ENCODE data around the gene ZNF335. TPM values are rescaled to one million over a fixed set of nuclear protein-coding genes. Genes with fewer than 3 reads are reported as not detected.
A peak's percentile ranks its signal among the peaks of the same experiment; 100 is the strongest.

ZNF335 gene
- total RNA-seq = 10 to 100 TPM; 39.7 to 46.4 (median 41.6) TPM

DNA sequence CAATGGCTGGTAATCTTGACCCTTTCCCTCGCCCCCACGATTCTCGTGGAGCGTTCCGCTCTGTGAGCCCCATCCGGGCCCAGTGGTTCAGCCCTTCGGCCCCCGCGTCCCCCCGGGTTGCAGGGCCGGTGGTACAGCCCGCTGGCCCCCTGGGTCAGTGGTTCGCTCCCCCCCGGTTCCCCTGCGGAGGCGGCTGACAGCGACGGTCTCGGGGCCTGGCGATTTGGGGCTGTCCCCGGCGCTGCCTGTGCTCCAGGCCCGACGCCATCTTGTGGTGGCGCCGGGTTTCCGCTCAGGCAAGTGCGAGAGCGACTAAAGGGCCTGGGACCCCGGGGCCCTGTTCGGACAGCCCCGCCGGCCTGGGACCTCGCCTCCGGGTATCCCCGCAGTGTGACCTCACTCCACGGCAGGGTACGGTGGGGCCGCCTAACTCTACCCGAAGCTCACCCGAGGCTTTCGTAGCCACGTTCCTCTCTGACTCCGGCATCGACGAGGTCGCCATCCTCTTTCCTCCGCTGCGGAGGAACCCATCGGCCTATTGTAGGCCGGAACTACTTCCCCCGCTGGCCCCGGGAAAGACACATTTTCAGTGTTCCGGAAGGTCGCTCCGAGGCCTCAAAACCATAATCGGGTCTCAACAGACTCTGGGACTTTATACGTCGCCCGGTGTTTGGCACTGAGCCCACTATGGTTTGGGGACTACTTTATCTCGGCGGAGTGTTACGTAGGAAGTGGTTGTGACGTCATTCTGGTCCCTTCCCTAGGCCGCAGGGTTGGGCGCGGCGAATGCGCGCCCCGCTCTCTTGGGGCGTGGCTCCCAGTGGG is at the start of gene ZNF335:
ZNF335 (minus strand) TSS at position 529 of the 825 bp plus-strand sequence. CDS start 793 bp downstream, outside the sequence.
- ATAC-seq (peak; percentile 88 to 89), DNase-seq (peak; percentile 92)
- H3K9me3 Mint-ChIP-seq = no peaks in the 10 kb centered on the region
- peaks cover 23% of the 10 kb centered on the region for H3K4me1 Mint-ChIP-seq (ENCODE audit: low read depth)
- H3K36me3 Mint-ChIP-seq (ENCODE audit: insufficient read depth) = peaks cover 9% of the 10 kb centered on the region
- no peaks in the 10 kb centered on the region for H3K27me3 Mint-ChIP-seq (ENCODE audit: low read depth)
- peak within 1 kb of the TSS; percentile 94 for H3K4me3 Mint-ChIP-seq

DNA sequence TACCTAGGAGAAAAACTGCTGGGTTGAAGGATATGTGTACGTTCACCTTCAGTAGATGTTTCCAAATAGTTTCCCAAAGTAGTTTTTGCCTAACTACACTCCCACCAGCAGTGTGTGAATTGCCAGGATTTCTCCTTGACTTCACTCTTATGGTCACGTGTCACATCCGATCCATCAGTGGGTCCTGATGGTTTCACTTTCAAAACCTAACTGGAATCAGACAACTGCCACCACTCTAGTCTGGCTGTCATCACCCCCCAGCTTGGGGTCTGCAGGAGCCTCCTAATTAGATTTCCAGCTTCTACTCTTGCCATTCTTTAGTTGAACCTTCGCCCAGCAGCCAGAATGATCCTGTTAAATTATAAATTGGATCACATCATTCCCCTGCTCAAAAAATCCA is 48.6 kb upstream of the ZNF335 start:
- Mint-ChIP-seq H3K9me3 (no peaks in the 10 kb centered on the region), H3K4me3 (peak overlapping the region; percentile 5), H3K36me3 (ENCODE audit: insufficient read depth) (no peaks in the 10 kb centered on the region), H3K27me3 (ENCODE audit: low read depth) (peaks cover 40% of the 10 kb centered on the region), H3K4me1 (ENCODE audit: low read depth) (peaks cover 20% of the 10 kb centered on the region)
- DNase-seq (no peak), ATAC-seq (no peak)

GRCh38 chr20:46018611-46019010 is 46.6 kb upstream of the ZNF335 start:
- Mint-ChIP-seq H3K4me3 (no peak overlapping the region), H3K4me1 (ENCODE audit: low read depth) (peaks cover 29% of the 10 kb centered on the region), H3K9me3 (no peaks in the 10 kb centered on the region), H3K27me3 (ENCODE audit: low read depth) (peaks cover 34% of the 10 kb centered on the region), H3K36me3 (ENCODE audit: insufficient read depth) (no peaks in the 10 kb centered on the region)
- ATAC-seq = no peak
- DNase-seq = no peak

DNA sequence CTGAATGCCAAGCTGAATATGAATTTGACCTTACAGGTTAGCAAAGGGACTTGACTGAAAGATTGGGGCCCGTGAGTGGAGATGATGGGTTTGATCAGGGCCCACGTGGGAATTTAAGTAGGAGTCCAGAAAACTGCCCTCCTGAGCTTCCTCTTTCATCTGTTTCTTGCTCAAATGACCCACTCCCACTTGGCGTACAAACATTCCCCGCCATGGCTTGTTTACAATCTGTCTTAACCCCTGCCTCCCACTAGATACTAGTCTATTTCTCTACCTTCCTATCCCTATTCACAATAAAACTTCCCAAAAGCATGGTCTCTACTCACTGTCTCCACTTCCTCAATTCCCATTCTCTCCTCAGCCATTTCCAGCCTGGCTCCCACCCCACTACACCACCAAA is 46.1 kb upstream of the ZNF335 start:
- Mint-ChIP-seq H3K4me1 (ENCODE audit: low read depth) (peaks cover 25% of the 10 kb centered on the region), H3K4me3 (no peak overlapping the region), H3K36me3 (ENCODE audit: insufficient read depth) (no peaks in the 10 kb centered on the region), H3K27me3 (ENCODE audit: low read depth) (peaks cover 33% of the 10 kb centered on the region), H3K9me3 (no peaks in the 10 kb centered on the region)
- no peak for DNase-seq
- no peak for ATAC-seq

DNA sequence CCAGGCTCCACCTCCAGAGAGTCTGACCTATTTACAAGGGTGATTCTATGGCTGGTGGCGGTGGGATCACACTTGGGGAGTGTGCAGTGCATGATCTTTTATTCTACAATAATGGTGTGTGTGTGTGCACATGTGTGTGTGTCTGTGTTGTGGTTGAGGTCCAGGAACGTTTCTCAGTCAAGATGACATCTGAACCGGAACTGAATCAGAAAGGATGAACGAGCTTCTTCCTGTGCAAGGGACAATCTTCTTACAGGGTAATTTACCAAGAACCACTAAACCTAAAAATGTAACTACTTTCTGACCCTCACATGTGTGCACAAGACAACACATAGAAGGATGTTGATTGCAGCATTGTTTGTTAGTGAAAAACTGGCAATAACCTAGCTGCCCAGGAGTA is 45.3 kb upstream of the ZNF335 start:
- no peaks in the 10 kb centered on the region for H3K9me3 Mint-ChIP-seq
- H3K36me3 Mint-ChIP-seq (ENCODE audit: insufficient read depth) = no peaks in the 10 kb centered on the region
- H3K4me1 Mint-ChIP-seq (ENCODE audit: low read depth) = peaks cover 25% of the 10 kb centered on the region
- H3K4me3 Mint-ChIP-seq = no peak overlapping the region
- peaks cover 37% of the 10 kb centered on the region for H3K27me3 Mint-ChIP-seq (ENCODE audit: low read depth)
- ATAC-seq (no peak), DNase-seq (no peak)

DNA sequence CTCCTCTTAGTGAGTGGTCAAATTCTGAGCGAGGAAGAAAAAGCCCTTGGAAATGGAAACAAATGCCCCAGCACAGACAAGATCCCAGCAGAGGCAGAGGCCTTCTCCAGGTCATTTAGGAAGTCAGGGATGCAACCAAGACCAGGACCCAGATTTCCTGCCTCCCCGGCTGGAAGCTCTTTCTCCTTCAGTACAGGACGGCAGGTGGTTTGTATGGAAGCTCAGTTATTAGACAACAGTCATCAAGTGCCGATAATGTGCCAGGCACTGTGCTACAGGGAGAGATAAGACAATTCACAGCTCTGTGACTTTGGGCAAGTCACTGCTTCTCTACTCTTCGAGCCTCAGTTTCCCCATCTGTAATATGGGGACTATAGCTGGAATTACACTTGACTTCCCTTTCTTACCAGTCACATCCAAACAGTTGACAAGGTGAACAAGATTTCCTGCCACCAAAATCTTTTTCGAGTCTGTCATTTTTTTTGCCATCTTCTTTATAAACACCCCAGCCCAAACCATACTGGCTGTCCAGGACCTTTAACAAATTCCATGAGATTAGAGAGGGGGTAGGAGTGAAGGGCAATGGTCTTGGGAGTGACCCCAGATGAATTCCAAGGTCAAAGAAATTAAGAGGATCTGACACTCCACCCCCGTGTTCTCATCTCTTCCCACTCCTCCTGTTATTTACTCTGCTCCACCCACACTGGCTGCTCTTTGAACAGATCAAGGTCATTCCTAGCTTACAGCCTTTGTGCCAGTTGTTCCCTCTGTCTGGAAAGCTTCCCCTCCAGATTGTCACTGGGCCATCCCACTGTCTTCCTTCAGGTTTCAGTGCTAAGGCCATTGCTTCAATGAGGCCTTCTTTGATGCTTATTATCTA is 42.8 kb upstream of the ZNF335 start:
- no peaks in the 10 kb centered on the region for H3K9me3 Mint-ChIP-seq
- peak overlapping the region; percentile 37 for H3K4me3 Mint-ChIP-seq
- DNase-seq = no peak
- H3K36me3 Mint-ChIP-seq (ENCODE audit: insufficient read depth) = no peaks in the 10 kb centered on the region
- peaks cover 50% of the 10 kb centered on the region for H3K27me3 Mint-ChIP-seq (ENCODE audit: low read depth)
- H3K4me1 Mint-ChIP-seq (ENCODE audit: low read depth) = peaks cover 34% of the 10 kb centered on the region
- ATAC-seq = no peak

GRCh38 chr20:46013829-46014516 is 42.0 kb upstream of the ZNF335 start:
- DNase-seq (peak; percentile 64), ATAC-seq (peak; percentile 88 to 90)
- H3K36me3 Mint-ChIP-seq (ENCODE audit: insufficient read depth) = no peaks in the 10 kb centered on the region
- H3K27me3 Mint-ChIP-seq (ENCODE audit: low read depth) = peaks cover 58% of the 10 kb centered on the region
- peaks cover 42% of the 10 kb centered on the region for H3K4me1 Mint-ChIP-seq (ENCODE audit: low read depth)
- H3K4me3 Mint-ChIP-seq = peak overlapping the region; percentile 59
- H3K9me3 Mint-ChIP-seq = no peaks in the 10 kb centered on the region

GRCh38 chr20:46013322-46013828 is 41.4 kb upstream of the ZNF335 start:
- Mint-ChIP-seq H3K4me1 (ENCODE audit: low read depth) (peaks cover 47% of the 10 kb centered on the region), H3K9me3 (no peaks in the 10 kb centered on the region)
- no peak for DNase-seq

GRCh38 chr20:46012921-46013320 is 40.9 kb upstream of the ZNF335 start:
- Mint-ChIP-seq H3K27me3 (ENCODE audit: low read depth) (peaks cover 58% of the 10 kb centered on the region), H3K36me3 (ENCODE audit: insufficient read depth) (no peaks in the 10 kb centered on the region), H3K4me1 (ENCODE audit: low read depth) (peaks cover 52% of the 10 kb centered on the region), H3K4me3 (no peak overlapping the region), H3K9me3 (no peaks in the 10 kb centered on the region)
- ATAC-seq = no peak
- no peak for DNase-seq

More at GRCh38 chr20:46013322-46013828, 41.4 kb upstream of the ZNF335 start:
- peak overlapping the region; percentile 59 for H3K4me3 Mint-ChIP-seq
- no peaks in the 10 kb centered on the region for H3K36me3 Mint-ChIP-seq (ENCODE audit: insufficient read depth)
- H3K27me3 Mint-ChIP-seq (ENCODE audit: low read depth) = peaks cover 58% of the 10 kb centered on the region
- ATAC-seq = no peak

GRCh38 chr20:46011631-46012482 is 39.9 kb upstream of the ZNF335 start:
- peak overlapping the region; percentile 52 for H3K4me3 Mint-ChIP-seq
- ATAC-seq = no peak
- H3K27me3 Mint-ChIP-seq (ENCODE audit: low read depth) = peaks cover 58% of the 10 kb centered on the region
- no peaks in the 10 kb centered on the region for H3K9me3 Mint-ChIP-seq
- peaks cover 57% of the 10 kb centered on the region for H3K4me1 Mint-ChIP-seq (ENCODE audit: low read depth)
- DNase-seq = peak; percentile 33
- no peaks in the 10 kb centered on the region for H3K36me3 Mint-ChIP-seq (ENCODE audit: insufficient read depth)

GRCh38 chr20:46010491-46011391 is 38.7 kb upstream of the ZNF335 start:
- Mint-ChIP-seq H3K9me3 (no peaks in the 10 kb centered on the region), H3K4me1 (ENCODE audit: low read depth) (peaks cover 66% of the 10 kb centered on the region), H3K27me3 (ENCODE audit: low read depth) (peaks cover 56% of the 10 kb centered on the region), H3K36me3 (ENCODE audit: insufficient read depth) (no peaks in the 10 kb centered on the region), H3K4me3 (peak overlapping the region; percentile 56)
- peak; percentile 47 for DNase-seq
- peak; percentile 44 to 64 for ATAC-seq

- H3K36me3 Mint-ChIP-seq (ENCODE audit: insufficient read depth) = no peaks in the 10 kb centered on the region
- peaks cover 73% of the 10 kb centered on the region for H3K4me1 Mint-ChIP-seq (ENCODE audit: low read depth)
- DNase-seq (no peak), ATAC-seq (no peak)
- no peaks in the 10 kb centered on the region for H3K9me3 Mint-ChIP-seq
- peaks cover 51% of the 10 kb centered on the region for H3K27me3 Mint-ChIP-seq (ENCODE audit: low read depth)
- peak overlapping the region; percentile 13 for H3K4me3 Mint-ChIP-seq
These were observed 37.8 kb upstream of the ZNF335 start for GRCh38 chr20:46009816-46010215.

All from activated T-cell treated with anti-CD3 and anti-CD28 coated beads, Interleukin-2, amount 50 U/mL, for 4 hours (primary cell).